Measurements from ENCODE around the gene ABCA1. TPM values are rescaled to one million over a fixed set of nuclear protein-coding genes. Genes with fewer than 3 reads are reported as not detected.

ABCA1 gene
- total and polyA plus RNA-seq, 2 donors (not counting 1 experiment from before 2014, with no cell fraction given), result 11.5 to 60.4 TPM

- Histone ChIP-seq H2AFZ (ENCODE audit: low read length) (no peak overlapping the region), H3K4me2 (ENCODE audit: extremely low read depth, insufficient read depth, low read length) (no peak overlapping the region), H3K36me3 (ENCODE audit: control insufficient read depth, insufficient read depth, low read length) (peaks cover 4% of the 10 kb centered on the region), H3K9ac (ENCODE audit: insufficient read depth, low read length) (no peak overlapping the region), H3K4me1 (ENCODE audit: control insufficient read depth, extremely low read depth, insufficient read depth, low read length) (peaks cover 3% of the 10 kb centered on the region), H3K79me2 (ENCODE audit: control insufficient read depth, insufficient read depth, low read length) (peaks cover 2% of the 10 kb centered on the region), H3K27ac (ENCODE audit: insufficient read depth, low read length) (no peak overlapping the region), H3K4me3 (replicated peaks in 1 of 4; ENCODE audit: control extremely low read depth in 1 of 4, insufficient read depth in 1 of 4, low read depth in 3 of 4, low read length in 4 of 4) (no peak overlapping the region), H4K20me1 (ENCODE audit: control insufficient read depth, extremely low read depth, insufficient read depth, low read length) (no peaks in the 10 kb centered on the region), H3K27me3 (ENCODE audit: control insufficient read depth, insufficient read depth, low read length) (no peaks in the 10 kb centered on the region), H3K9me3 (ENCODE audit: control insufficient read depth, insufficient read depth, low read depth, low read length) (no peaks in the 10 kb centered on the region)
- DNase-seq (ENCODE audit: low read depth in 2 of 2), result peak; percentile 23 to 44
- TF ChIP-seq EZH2 (IDR thresholded peaks at IDR 0.05; ENCODE audit: low read length, missing control alignments), result no peak
- no peak for TF ChIP-seq CTCF (conservative IDR thresholded peaks at IDR 0.05 in 1 of 2, IDR thresholded peaks at IDR 0.05 in 1 of 2; ENCODE audit: low read depth in 1 of 2, low read length in 2 of 2)
Observed at GRCh38 chr9:104896131-104896530, 31.8 kb downstream of the ABCA1 start.

- TF ChIP-seq EZH2 (IDR thresholded peaks at IDR 0.05; ENCODE audit: low read length, missing control alignments) (no peak), CTCF (conservative IDR thresholded peaks at IDR 0.05 in 1 of 2, IDR thresholded peaks at IDR 0.05 in 1 of 2; ENCODE audit: low read depth in 1 of 2, low read length in 2 of 2) (no peak)
- Histone ChIP-seq H3K27ac (ENCODE audit: insufficient read depth, low read length) (no peak overlapping the region), H3K4me3 (replicated peaks in 1 of 4; ENCODE audit: control extremely low read depth in 1 of 4, insufficient read depth in 1 of 4, low read depth in 3 of 4, low read length in 4 of 4) (no peak overlapping the region), H3K4me1 (ENCODE audit: control insufficient read depth, extremely low read depth, insufficient read depth, low read length) (peaks cover 3% of the 10 kb centered on the region), H3K4me2 (ENCODE audit: extremely low read depth, insufficient read depth, low read length) (no peak overlapping the region), H3K36me3 (ENCODE audit: control insufficient read depth, insufficient read depth, low read length) (peaks cover 4% of the 10 kb centered on the region), H3K9ac (ENCODE audit: insufficient read depth, low read length) (no peak overlapping the region), H4K20me1 (ENCODE audit: control insufficient read depth, extremely low read depth, insufficient read depth, low read length) (no peaks in the 10 kb centered on the region), H3K79me2 (ENCODE audit: control insufficient read depth, insufficient read depth, low read length) (peaks cover 2% of the 10 kb centered on the region), H3K27me3 (ENCODE audit: control insufficient read depth, insufficient read depth, low read length) (no peaks in the 10 kb centered on the region), H2AFZ (ENCODE audit: low read length) (no peak overlapping the region), H3K9me3 (ENCODE audit: control insufficient read depth, insufficient read depth, low read depth, low read length) (no peaks in the 10 kb centered on the region)
- DNase-seq (ENCODE audit: low read depth in 2 of 2), result peak; percentile 74 to 94
Observed at GRCh38 chr9:104895572-104895971, 32.4 kb downstream of the ABCA1 start.

- DNase-seq (ENCODE audit: low read depth in 2 of 2), result no peak
- Histone ChIP-seq H3K4me1 (ENCODE audit: control insufficient read depth, extremely low read depth, insufficient read depth, low read length) (peaks cover 3% of the 10 kb centered on the region), H4K20me1 (ENCODE audit: control insufficient read depth, extremely low read depth, insufficient read depth, low read length) (no peaks in the 10 kb centered on the region), H3K9me3 (ENCODE audit: control insufficient read depth, insufficient read depth, low read depth, low read length) (no peaks in the 10 kb centered on the region), H3K9ac (ENCODE audit: insufficient read depth, low read length) (no peak overlapping the region), H3K36me3 (ENCODE audit: control insufficient read depth, insufficient read depth, low read length) (peaks cover 2% of the 10 kb centered on the region), H3K4me3 (replicated peaks in 1 of 4; ENCODE audit: control extremely low read depth in 1 of 4, insufficient read depth in 1 of 4, low read depth in 3 of 4, low read length in 4 of 4) (no peak overlapping the region), H2AFZ (ENCODE audit: low read length) (no peak overlapping the region), H3K79me2 (ENCODE audit: control insufficient read depth, insufficient read depth, low read length) (peaks cover 2% of the 10 kb centered on the region), H3K27ac (ENCODE audit: insufficient read depth, low read length) (no peak overlapping the region), H3K4me2 (ENCODE audit: extremely low read depth, insufficient read depth, low read length) (no peak overlapping the region), H3K27me3 (ENCODE audit: control insufficient read depth, insufficient read depth, low read length) (no peaks in the 10 kb centered on the region)
- TF ChIP-seq CTCF (conservative IDR thresholded peaks at IDR 0.05 in 1 of 2, IDR thresholded peaks at IDR 0.05 in 1 of 2; ENCODE audit: low read depth in 1 of 2, low read length in 2 of 2), result no peak
- no peak for TF ChIP-seq EZH2 (IDR thresholded peaks at IDR 0.05; ENCODE audit: low read length, missing control alignments)
Observed at GRCh38 chr9:104892701-104893100, 35.3 kb downstream of the ABCA1 start.

Data from fibroblast of lung (primary cell).